IMR-90 (cell line): ENCODE results near the gene STARD13.

Source experiments
- RAD21 ChIP-seq: IDR thresholded peaks from 2 replicates; pipeline ENCODE4 v1.6.1; 2012; ENCODE audit warnings: low read length, improper control_type of control experiment
- RFX5 ChIP-seq: IDR thresholded peaks from 2 replicates; pipeline ENCODE4 v1.8.0; 2012; ENCODE audit warnings: low read depth, mild to moderate bottlenecking, low read length, moderate library complexity
- TF ChIP-seq, protein P1 (sequence below): conservative IDR thresholded peaks from 2 replicates; pipeline ENCODE4 v1.5.1; 2012; ENCODE audit warnings: mild to moderate bottlenecking, low read depth, low read length, improper control_type of control experiment

DNA sequence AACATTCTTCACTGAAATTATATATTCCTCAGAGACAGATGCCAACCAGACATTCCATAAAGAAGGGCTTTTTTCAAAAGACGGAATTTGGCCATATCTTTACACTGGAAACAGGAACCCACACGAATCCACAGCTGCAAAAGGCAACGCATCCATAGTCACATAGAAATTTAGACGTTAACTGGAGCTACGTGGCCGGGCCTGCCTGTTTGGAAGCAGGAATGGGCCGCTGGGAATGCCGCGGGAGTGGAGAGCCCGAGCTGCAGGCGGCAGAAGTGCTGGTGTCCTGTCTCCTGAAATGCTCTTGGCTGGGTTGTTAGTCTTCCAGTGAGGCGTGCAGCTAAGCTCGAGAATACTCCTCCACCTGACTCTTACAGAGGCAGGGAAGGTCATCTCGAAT lies 147.1 kb downstream of the STARD13 start:
- TF ChIP-seq, protein P1, sequence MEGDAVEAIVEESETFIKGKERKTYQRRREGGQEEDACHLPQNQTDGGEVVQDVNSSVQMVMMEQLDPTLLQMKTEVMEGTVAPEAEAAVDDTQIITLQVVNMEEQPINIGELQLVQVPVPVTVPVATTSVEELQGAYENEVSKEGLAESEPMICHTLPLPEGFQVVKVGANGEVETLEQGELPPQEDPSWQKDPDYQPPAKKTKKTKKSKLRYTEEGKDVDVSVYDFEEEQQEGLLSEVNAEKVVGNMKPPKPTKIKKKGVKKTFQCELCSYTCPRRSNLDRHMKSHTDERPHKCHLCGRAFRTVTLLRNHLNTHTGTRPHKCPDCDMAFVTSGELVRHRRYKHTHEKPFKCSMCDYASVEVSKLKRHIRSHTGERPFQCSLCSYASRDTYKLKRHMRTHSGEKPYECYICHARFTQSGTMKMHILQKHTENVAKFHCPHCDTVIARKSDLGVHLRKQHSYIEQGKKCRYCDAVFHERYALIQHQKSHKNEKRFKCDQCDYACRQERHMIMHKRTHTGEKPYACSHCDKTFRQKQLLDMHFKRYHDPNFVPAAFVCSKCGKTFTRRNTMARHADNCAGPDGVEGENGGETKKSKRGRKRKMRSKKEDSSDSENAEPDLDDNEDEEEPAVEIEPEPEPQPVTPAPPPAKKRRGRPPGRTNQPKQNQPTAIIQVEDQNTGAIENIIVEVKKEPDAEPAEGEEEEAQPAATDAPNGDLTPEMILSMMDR = no peak
- TF ChIP-seq RAD21 (no peak), RFX5 (no peak)
